ENCODE measurements around the gene SEMG1.

DNA sequence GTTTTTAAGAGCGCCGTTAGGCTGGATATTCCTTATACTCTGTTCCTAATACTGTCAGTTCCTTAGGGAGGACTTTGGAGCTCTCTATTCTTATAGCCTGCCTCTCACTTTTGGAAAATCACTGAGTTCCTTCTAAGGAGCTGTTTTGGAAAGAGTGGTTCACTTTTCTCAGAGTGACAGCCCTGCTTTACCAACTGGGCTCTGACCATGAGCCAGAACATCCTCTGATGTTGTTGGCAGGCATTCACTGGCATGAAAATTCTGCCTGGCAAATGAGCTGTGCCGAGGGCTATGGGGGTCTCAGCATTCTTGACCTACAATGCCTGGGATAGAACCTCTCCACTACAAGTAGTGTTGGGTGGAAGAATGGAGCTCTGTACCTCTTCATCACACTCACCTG lies 14.9 kb upstream of the SEMG1 start:
- TF ChIP-seq, protein P1, sequence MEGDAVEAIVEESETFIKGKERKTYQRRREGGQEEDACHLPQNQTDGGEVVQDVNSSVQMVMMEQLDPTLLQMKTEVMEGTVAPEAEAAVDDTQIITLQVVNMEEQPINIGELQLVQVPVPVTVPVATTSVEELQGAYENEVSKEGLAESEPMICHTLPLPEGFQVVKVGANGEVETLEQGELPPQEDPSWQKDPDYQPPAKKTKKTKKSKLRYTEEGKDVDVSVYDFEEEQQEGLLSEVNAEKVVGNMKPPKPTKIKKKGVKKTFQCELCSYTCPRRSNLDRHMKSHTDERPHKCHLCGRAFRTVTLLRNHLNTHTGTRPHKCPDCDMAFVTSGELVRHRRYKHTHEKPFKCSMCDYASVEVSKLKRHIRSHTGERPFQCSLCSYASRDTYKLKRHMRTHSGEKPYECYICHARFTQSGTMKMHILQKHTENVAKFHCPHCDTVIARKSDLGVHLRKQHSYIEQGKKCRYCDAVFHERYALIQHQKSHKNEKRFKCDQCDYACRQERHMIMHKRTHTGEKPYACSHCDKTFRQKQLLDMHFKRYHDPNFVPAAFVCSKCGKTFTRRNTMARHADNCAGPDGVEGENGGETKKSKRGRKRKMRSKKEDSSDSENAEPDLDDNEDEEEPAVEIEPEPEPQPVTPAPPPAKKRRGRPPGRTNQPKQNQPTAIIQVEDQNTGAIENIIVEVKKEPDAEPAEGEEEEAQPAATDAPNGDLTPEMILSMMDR (IDR thresholded peaks at IDR 0.05), result no peak
- no peak for TF ChIP-seq POLR2A (IDR thresholded peaks at IDR 0.05)

Data from tibial nerve (tissue), 3 donors.